ENCODE measurements around the gene TRIM34.
"Not testable (repeated sequence)": the region's sequence is repeated elsewhere in the genome, so short reads cannot be mapped to it uniquely, and the experiment has no call there.

Gene TRIM34, protein sequence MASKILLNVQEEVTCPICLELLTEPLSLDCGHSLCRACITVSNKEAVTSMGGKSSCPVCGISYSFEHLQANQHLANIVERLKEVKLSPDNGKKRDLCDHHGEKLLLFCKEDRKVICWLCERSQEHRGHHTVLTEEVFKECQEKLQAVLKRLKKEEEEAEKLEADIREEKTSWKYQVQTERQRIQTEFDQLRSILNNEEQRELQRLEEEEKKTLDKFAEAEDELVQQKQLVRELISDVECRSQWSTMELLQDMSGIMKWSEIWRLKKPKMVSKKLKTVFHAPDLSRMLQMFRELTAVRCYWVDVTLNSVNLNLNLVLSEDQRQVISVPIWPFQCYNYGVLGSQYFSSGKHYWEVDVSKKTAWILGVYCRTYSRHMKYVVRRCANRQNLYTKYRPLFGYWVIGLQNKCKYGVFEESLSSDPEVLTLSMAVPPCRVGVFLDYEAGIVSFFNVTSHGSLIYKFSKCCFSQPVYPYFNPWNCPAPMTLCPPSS
- total RNA-seq, result 0 to 0.36 (median 0.10) reads per million in 18 experiments

- DNase-seq, result peak; percentile 80 to 89
Observed at GRCh38 chr11:5624489-5625279, at the start of gene TRIM34. Gene TRIM34, plus strand, starts transcription at chr11:5625001. Its CDS starts 7,331 bp downstream, at chr11:5632332.

- no peak for DNase-seq
Observed at GRCh38 chr11:5575152-5575551, 49.6 kb upstream of the TRIM34 start.

DNA sequence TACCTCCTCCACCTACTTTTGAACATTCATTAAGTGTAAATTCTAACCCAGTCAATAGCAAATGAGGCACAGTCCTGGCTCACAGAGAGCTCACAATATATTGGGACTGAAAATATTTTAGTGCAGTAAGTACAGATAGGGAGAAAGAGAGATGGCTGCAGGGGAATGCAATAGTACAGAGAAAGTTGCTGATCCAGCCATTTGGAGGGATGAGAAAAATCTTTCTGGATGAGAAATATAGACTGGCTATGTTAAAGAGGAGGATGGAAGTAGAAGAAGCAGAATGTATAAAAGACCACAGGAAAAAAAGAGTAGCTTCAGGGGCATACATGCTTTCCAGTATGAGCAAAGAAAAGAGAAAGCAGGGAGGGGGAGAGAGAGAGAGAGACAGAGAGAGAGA, 47.7 kb upstream of the TRIM34 start:
- DNase-seq, result no peak

- no peak for DNase-seq
Observed at GRCh38 chr11:5580577-5580976, 44.2 kb upstream of the TRIM34 start, which contains the start of gene OR52B6. Gene OR52B6, plus strand, starts transcription at chr11:5580877. Its CDS starts 0 bp downstream, at chr11:5580877.

GRCh38 chr11:5581014-5581413, 43.8 kb upstream of the TRIM34 start:
- DNase-seq, result no peak

- not testable (repeated sequence) for DNase-seq
Observed at GRCh38 chr11:5584458-5584857, 40.3 kb upstream of the TRIM34 start.

- DNase-seq, result not testable (repeated sequence)
Observed at GRCh38 chr11:5589906-5590305, 34.9 kb upstream of the TRIM34 start.

- no peak for DNase-seq
Observed at GRCh38 chr11:5591613-5592012, 33.2 kb upstream of the TRIM34 start.

GRCh38 chr11:5592615-5593014, 32.2 kb upstream of the TRIM34 start:
- no peak for DNase-seq

DNA sequence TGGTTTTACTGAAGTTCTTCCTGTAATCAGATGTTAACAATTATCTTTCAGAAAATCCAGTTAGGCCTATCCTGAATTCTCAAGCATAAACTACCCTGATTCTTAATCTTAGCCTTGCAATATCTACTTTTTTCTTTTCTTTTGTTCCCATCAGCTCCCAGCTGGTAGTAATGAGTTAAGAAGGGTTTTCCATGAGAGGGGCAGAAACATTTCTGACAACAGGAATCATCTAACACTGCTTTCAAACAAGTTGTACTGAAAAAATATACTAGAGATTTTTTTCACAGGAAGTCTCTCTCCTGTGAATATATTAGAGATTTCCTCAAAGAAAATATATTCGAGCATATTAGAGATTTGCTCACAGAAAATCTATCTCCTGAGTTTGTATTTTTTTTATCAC, 31.7 kb upstream of the TRIM34 start:
- DNase-seq, result no peak

DNA sequence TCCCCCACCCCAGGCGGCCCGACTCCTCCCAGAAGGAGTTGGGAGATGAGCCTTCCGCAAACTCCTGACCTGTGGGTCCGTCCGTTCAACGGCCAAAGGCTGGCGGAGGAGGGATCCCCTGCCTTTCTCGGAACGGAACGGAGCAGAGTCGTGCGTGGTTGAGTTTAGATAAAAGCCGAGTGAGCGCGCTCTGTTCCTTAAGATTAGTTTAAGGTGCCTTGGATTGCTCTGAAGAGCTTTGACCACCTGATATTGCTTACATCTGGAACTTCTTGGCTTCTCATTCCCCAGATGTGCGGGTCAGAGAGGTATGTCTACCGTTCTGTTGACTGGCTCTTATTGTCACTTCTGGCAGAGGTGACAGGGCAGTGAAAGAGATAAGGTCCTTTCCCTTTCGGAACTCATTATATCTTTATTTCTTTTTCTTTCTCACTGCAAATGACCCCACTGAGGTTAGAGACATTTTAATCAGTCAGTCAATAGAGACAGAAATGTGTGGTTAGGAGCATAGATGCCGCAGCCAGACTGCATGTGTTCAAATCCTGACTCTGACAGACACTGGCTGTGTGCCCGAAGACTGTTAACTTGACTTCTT, 28.1 kb upstream of the TRIM34 start, which contains the start of gene TRIM6:
Gene TRIM6 (plus strand): TSS at position 31 of the 595 bp plus-strand sequence. CDS start 261 bp downstream, at position 292.
- peak; percentile 57 to 64 for DNase-seq

DNA sequence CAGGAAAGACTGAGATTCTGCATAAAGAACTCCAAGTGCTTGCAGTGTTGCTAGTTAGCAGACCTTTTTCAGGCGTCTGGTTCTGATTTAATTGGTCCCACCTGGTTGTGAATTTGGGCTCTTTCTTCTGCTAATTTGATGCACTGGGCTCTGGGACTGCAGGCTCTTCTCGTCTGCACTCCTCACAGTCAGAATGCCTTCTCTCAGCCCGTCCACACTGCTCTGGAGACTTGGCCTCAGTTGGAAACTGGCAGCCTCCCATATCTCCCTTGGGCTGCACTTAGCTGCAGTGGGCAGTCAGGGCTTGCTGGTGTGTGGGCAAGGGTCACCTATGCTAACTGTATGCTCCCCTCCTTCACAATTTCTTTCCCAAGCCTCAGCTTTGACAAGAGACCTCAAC, 26.8 kb upstream of the TRIM34 start:
- DNase-seq, result no peak

DNA sequence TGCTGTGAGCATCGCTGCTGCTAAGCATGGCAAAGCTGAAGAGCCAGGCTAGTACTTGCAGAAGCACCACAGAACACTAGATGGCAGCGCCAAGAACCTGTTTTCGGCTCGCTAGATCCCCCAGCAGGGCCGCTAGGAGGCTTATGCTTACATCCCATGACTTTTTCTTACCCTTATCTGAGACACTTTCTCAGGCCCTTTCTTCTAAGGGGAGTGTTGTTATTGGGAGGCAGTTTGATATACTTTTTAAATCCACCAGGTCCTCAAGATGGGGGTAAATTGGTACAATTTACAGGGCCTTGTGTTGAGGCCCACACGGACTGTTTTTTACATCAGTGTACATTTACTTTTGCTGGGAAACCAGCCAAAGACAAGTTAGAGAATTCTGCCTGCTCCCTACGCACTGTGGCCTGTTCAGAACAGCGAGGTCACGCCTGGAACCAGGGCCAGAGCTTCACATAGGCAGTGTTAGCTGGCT, 24.4 kb upstream of the TRIM34 start:
- DNase-seq, result peak; percentile 74 to 82

DNA sequence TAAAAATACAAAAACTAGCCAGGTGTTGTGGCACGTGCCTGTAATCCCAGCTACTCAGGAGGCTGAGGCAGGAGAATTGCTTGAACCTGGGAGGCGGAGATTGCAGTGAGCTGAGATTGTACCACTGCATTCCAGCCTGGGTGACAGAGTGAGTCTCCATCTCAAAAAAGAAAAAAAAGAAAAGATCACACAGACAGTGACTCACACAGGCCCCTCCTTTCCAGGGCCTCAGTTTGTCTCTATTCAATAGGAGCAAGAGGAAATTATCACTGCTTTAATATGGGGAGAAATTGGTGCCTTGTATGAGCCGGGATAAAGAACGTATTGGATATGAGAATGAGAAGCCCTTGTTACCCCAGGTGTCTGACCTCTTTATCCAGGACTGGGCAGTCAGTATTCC, 22.0 kb upstream of the TRIM34 start:
- DNase-seq, result not testable (repeated sequence)

DNA sequence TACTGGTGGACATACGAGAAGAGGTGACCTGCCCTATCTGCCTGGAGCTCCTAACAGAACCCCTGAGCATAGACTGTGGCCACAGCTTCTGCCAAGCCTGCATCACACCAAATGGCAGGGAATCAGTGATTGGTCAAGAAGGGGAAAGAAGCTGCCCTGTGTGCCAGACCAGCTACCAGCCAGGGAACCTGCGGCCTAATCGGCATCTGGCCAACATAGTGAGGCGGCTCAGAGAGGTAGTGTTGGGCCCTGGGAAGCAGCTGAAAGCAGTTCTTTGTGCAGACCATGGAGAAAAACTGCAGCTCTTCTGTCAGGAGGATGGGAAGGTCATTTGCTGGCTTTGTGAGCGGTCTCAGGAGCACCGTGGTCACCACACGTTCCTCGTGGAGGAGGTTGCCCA, 21.5 kb upstream of the TRIM34 start:
- DNase-seq, result no peak

GRCh38 chr11:5604896-5605295, 19.9 kb upstream of the TRIM34 start:
- DNase-seq, result no peak

- no peak for DNase-seq
Observed at GRCh38 chr11:5605849-5606248, 19.0 kb upstream of the TRIM34 start.

GRCh38 chr11:5608808-5609207, 16.0 kb upstream of the TRIM34 start:
- DNase-seq, result no peak

- no peak for DNase-seq
Observed at GRCh38 chr11:5610446-5610845, 14.4 kb upstream of the TRIM34 start.

DNA sequence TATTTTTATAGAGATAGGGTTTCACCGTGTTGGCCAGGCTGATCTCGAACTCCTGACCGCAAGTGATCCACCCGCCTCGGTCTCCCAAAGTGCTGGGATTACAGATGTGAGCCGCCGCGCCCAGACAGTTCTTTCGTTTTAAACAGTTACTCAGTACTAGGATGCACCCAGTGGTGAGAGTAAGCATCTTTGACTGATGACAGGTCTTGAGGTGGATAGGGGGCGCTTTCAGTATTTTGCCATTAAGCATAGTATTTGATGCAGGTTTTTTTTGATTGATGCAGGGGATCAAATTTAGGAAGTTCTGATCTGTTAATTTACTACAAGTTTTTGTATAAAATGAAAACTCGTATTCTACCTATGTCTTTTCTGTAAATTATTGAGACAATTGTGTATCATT, 13.2 kb upstream of the TRIM34 start:
- no peak for DNase-seq

DNA sequence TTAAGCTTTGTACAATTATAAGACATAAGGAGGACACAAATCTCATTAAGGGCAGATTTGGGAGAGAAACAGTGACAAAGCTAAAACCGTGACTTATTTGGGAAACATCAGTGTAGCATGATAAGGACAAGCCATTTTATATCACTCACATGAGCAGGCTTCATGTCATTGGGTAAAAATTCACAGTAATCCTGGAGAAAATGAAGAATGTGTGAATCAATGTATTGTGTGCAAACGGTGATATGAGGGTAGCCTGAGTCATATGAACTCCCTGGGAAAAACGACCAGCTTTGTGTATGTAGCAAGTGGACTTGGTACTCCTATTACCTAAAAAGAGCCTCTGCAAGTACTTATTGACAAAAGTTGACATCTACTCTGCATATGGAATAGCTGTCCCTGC, 6.0 kb upstream of the TRIM34 start:
- DNase-seq, result no peak

GRCh38 chr11:5620651-5621521, 3.9 kb upstream of the TRIM34 start:
- no peak for DNase-seq

Data from inflammatory macrophage (primary cell).